ENCODE data around the gene DEPDC1B.

GRCh38 chr5:60577116-60577515, 122.8 kb downstream of the DEPDC1B start:
- TF ChIP-seq EZH2 (IDR thresholded peaks at IDR 0.05; ENCODE audit: borderline replicate concordance, low read depth, low read length, severe bottlenecking) (no peak), CTCF (IDR thresholded peaks at IDR 0.05; ENCODE audit: borderline replicate concordance, extremely low read depth, low read length, poor library complexity, severe bottlenecking) (no peak)

All from DND-41 (cell line).